ENCODE results near the gene INIP.

Gene INIP

DNA sequence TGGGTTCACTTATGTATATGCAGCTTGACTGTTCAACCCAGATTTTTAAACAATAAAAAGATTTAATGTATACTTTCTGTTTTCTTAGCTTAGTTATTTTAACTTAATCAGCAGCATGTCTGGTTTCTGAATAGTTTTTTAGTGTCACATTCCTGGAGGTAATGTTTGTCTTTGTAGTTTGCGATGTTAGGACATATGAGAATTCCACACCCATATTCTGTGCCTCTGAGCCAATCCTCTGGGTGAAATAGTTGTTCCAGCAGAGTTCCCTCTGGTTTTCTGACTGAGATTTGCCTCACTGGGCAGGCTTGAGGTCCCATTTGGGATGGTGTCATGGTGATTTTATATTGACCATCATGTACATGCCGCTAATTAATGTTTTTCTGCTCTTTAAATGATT lies 48.6 kb downstream of the INIP start:
- no peak for DNase-seq

DNA sequence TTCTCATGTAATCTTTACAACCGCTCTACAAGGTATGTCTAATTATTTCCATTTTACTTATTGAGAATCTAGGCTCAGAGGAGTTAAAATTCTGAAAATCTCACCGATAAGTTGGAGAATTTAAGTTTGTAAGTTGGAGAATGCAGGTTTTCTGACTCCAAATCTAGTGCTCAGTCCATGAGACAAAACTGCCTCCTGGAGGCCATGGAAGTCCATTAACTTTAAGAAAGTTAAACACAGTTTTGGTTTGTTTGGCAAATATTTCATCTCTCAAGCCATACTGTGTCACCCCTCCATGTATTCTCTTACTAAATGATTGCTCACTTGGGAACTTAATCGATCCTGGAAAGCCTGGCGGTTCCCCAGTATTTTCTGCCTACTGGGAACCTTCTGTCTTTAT lies 52.6 kb downstream of the INIP start:
- DNase-seq: no peak

DNA sequence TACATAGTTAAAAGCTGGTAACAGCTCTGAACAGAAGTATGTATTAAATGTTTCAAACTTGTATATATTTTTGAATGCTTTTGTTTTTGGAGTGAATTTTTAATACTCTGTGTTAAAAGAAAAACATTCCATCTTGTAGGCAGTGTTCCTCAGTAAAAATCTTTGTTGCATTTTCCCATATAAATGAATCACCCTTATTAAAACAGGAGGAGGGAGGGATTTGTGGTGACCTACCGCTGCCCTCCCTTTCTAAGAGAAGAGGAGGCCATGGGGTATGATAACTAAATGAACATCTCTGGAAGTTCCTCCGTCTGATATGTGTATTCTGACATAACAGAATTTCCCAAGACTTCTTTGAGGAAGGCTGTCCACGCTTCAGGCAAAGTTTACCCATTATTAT lies 53.4 kb downstream of the INIP start:
- no peak for DNase-seq

DNA sequence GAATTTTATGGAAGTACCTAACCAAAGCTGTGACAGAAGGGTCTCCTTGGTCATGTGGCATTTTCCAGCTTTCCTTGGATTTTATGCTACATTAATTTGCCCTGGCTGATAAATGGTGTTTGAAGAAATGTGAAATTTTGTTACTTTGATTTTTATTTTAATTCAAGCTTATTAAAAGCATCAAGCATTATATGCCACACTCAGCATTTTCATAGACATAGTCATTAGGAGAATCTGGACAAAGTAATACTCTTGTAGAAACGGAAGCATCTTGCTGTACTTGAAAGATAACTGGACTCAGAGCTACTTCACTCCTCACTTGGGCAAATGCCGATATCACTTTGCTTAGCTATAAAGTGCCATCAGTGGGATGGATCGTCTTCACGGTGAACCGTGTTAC lies 54.2 kb downstream of the INIP start:
- no peak for DNase-seq

DNA sequence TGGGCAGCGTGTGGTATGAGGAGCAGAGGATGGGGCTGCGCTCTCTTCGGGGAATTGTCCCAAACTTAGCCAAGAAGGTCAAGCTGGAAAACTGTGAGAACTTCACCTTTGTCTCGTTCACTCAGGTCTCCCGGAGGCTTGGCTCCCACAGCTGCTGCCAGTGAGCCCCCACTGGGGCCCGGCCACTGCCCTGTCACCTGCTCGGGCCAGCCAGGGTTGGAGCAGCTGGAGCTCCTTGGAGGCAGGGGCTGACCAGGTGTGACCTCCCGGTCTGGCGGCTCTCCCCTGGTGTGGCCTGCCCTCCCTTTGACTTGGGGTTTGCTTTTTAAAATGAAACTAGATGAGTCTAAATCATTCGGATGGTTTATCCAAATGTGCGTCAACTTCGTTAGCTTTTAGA lies 58.0 kb downstream of the INIP start:
- DNase-seq: no peak

DNA sequence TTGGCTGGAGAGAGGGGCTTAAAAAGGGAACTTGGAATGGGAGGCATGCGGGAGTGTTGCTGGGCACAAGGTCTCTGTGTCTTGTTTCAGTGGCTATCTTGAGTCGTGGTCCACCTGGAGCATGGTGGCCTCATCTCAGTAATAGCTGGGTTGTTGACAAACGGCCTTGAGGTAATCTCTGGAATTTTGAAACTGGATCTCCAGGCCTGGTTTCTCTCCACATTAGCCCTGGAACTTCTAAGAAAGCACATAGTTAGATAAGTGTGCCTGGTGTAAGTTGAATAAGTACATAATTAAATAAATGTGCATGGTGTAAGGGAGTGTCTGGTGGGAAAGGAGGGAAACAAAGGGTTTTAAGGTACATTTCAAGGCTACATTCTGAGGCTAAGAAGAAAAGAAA lies 62.2 kb downstream of the INIP start:
- DNase-seq: no peak

- DNase-seq: no peak
Observed at GRCh38 chr9:112654282-112654681, 63.6 kb downstream of the INIP start.

DNA sequence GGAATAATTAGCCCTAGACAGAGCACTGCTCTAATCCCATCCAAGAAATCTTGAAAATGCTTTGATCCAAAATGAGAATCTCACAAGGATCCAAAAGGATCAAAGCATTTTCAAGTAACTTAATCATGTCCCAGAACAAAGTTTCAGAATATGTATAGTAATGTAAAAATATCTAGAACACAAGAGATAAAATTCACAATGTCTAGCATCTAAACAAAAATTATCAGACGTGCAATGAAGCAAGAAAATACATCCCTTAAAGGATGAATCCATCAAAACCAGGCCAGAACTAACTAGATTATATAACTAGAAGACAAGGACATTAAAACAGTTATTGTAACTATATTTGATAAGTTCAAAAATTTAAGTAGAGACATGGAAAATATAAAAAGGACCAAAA lies 69.3 kb downstream of the INIP start:
- DNase-seq: no peak

DNA sequence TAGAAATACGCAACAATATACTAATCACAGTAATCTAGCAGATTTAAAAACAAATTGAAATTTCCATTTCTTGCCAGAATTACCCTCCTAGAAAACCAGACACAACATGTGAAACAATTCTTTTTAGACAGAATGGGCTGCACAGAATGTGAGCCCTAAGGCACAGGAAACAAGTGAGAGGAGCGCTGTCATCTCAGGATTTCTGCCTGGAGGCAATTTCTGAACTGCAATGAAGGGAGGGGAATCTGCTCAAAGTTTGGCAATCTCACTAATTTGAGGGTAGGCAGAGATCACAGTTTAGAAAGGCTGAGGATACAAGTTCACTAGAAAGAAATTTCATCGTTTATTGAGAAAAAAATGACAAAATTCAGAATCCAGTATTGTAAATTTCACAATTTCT lies 70.3 kb downstream of the INIP start:
- no peak for DNase-seq

DNA sequence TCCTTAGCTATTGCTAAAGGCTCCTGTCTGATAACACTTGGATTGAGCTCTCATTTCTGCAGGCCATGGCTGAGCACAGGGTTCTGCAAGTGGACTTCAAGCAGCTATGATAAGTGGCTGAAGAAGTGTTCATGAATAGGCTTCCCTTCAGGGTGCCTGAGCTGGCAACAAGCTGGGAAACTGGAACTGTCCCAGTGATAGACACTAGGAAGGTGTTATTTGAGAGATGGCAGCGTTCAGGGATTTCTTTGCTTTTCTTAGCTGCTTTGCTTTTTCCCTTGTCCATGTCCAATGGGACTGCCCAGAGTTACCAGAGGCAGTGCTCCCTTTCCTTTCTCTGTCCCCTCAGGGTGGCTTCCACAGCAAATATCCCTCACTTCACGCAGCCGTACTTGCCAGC lies 75.8 kb downstream of the INIP start:
- DNase-seq: no peak

DNA sequence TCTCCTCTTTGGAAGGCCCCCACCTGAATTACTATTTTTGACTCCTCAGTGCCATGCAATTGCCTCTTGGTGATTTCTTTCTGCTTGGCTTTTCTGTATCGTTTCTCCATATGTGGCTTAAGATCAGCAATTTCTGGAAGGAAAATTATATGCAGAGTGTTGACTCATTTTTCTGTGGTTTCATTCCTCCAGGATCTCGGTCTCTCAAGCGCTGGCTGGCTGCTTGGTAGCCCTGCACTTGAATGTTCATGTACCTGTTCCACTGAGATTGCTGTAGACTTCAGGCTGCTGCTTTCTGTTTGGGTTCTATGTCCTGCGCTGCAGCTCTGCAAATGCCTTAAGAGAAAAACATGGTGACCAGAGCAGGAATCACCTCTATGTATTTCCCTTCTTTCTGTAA lies 77.6 kb downstream of the INIP start:
- DNase-seq: no peak

Measured in NCI-H1694 treated with DMSO at 0.1 percent for 48 hours (cell line).